K562 treated with DMSO at 1 percent for 12 hours (cell line): ENCODE data around the gene C16orf82. TPM values are rescaled to one million over a fixed set of nuclear protein-coding genes. Genes with fewer than 3 reads are reported as not detected.

Experiments used
- total RNA-seq: library from RNA; unstranded; fragments of 300-600 nt; gene quantifications from 2 replicates; pipeline ENCODE4 v1.2.3, GENCODE V29; 2022; ENCODE audit not compliant: insufficient read depth

The C16orf82 gene
- total RNA-seq: not detected in 2 replicates

DNA sequence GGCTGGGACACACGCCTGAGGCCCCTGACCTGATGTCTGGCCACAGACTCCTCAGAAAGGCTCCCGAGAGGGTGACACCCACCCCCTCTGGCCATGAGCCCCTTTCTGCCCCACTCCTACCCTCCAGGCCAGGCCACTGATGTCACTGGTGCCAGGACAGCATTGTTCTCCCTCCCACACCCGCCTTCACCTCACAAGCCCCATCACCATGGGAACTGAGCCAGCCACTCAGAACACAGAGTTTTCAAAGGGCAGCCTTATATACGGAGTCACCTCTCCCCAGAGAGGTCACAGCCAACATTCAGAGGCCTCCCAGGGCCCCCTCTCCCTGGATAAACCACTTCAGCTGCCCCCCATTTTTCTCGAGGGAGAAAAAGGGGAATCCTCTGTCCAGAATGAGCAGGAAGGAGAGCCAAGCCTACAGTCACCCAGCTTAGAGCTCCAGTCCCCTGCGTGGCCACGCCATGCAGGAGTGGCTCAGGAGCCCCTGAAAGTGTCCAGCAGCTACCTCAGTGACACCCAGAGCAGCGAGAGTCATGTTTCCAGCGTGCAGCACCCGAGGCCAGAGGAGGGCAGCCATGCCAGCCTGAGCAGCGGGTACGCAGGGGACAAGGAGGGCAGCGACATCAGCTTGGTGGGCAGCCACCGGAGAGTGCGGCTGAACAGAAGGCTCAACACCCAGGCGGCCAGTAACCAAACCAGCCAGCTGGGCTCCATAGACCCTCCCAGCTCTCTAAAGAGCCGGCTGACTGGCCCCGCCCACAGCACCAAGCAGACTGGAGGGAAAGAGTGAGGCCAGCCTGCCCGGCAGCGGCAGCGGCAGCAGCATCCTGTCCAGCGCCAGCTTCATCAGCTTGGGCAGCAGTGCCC is at the start of gene C16orf82:
Gene C16orf82 (plus strand): TSS at position 260 of the 870 bp plus-strand sequence.

Other genes starting within 250 kb of the C16orf82 start
- gene KDM8, start 136.6 kb downstream of the C16orf82 start, total RNA-seq: 2.5 and 4.2 TPM in 2 replicates
- 41.5 and 47.8 TPM in 2 replicates for gene NSMCE1, start 201.8 kb downstream of the C16orf82 start, total RNA-seq
- 1.3 and 3.8 TPM in 2 replicates for gene IL4R, start 247.0 kb downstream of the C16orf82 start, total RNA-seq